ENCODE results near the gene KCTD10.

The KCTD10 gene

DNA sequence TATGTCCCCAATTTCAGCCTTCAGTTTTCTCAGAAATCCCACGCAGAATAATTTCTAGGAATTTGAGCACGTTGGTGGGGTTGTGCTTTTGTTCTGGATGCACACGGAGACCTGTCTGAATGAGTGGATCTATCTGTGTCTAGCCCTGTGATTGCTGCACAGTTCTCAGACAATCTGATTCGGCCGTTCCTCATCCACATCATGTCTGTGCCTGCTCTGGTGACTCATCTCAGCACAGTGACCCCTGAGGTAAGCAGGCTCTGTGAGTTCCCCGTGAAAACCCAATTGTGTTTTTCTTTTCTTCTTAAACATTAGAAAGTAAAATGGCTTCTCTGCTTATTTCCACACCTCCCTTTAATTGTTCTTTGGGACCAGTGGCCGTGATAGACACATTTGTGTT, 20.6 kb upstream of the KCTD10 start:
- DNase-seq (ENCODE audit: low spot score): no peak
- in situ Hi-C loops (cut with MboI; ENCODE audit: low pct_unique_long_range_greater_than_20kb, low sequenced_read_pairs, unreplicated experiment): no loop called here
- no peak for TF ChIP-seq CTCF (IDR thresholded peaks at IDR 0.05; ENCODE audit: extremely low read depth, insufficient read depth, missing control alignments)

GRCh38 chr12:109496306-109496705, 19.2 kb upstream of the KCTD10 start:
- no peak for DNase-seq (ENCODE audit: low spot score)
- in situ Hi-C loops (cut with MboI; ENCODE audit: low pct_unique_long_range_greater_than_20kb, low sequenced_read_pairs, unreplicated experiment): no loop called here

DNA sequence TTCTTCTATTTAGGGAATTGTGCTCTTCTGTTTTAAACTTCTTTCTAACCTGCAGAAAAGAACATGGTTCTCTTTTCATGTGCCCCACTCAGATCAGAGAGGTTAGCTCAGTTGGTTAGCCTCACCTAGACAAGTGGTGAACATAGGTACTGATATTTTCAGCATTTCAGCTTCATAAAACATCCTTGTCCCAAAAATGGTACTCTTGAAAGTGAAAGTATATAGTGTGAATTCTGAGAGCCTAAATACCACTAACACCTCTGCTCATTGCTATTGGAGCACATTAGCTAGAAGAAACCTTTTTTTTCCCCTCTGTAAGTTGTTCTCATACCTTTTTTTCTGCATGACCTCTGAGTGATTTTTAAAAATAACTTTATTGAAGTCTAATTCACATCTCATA, 17.9 kb upstream of the KCTD10 start:
- no peak for DNase-seq (ENCODE audit: low spot score)
- no peak for TF ChIP-seq CTCF (IDR thresholded peaks at IDR 0.05; ENCODE audit: extremely low read depth, insufficient read depth, missing control alignments)
- in situ Hi-C loops (cut with MboI; ENCODE audit: low pct_unique_long_range_greater_than_20kb, low sequenced_read_pairs, unreplicated experiment): no loop called here

More at GRCh38 chr12:109496306-109496705, 19.2 kb upstream of the KCTD10 start:
- TF ChIP-seq CTCF (IDR thresholded peaks at IDR 0.05; ENCODE audit: extremely low read depth, insufficient read depth, missing control alignments): no peak

DNA sequence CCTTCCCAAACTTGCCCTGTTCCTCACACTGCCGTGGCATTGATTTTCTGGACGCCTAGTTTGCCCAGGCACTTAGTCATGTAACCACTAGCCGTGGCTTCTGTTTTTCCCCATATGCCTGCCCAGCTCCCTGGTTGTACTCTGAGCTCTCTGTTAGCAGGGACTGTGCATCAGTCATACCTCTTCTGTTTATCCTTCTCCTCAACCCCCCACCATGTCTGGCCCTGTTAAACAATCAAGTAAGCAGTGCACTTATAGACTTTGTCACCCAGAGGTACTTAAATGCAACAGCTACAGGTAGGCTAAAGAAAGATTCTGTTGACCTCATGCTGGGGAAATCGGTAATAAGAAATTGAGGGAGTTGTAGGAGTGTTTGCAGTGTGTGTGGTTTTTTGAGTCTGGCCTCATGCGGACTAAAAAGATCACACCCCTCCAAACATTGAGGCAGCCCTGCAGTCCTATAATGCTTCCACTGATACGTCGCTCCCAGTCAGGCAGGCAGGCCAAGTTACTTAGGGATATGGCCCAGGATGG, 17.3 kb upstream of the KCTD10 start:
- TF ChIP-seq CTCF (IDR thresholded peaks at IDR 0.05; ENCODE audit: extremely low read depth, insufficient read depth, missing control alignments): no peak
- no peak for DNase-seq (ENCODE audit: low spot score)
- in situ Hi-C loops (cut with MboI; ENCODE audit: low pct_unique_long_range_greater_than_20kb, low sequenced_read_pairs, unreplicated experiment): no loop called here

GRCh38 chr12:109493938-109494337, 16.8 kb upstream of the KCTD10 start:
- in situ Hi-C loops (cut with MboI; ENCODE audit: low pct_unique_long_range_greater_than_20kb, low sequenced_read_pairs, unreplicated experiment): no loop called here

GRCh38 chr12:109493090-109493489, 16.0 kb upstream of the KCTD10 start:
- in situ Hi-C loops (cut with MboI; ENCODE audit: low pct_unique_long_range_greater_than_20kb, low sequenced_read_pairs, unreplicated experiment): no loop called here
- no peak for DNase-seq (ENCODE audit: low spot score)
- TF ChIP-seq CTCF (IDR thresholded peaks at IDR 0.05; ENCODE audit: extremely low read depth, insufficient read depth, missing control alignments): no peak

More at GRCh38 chr12:109493938-109494337, 16.8 kb upstream of the KCTD10 start:
- TF ChIP-seq CTCF (IDR thresholded peaks at IDR 0.05; ENCODE audit: extremely low read depth, insufficient read depth, missing control alignments): no peak
- no peak for DNase-seq (ENCODE audit: low spot score)

GRCh38 chr12:109492371-109492770, 15.3 kb upstream of the KCTD10 start:
- no peak for TF ChIP-seq CTCF (IDR thresholded peaks at IDR 0.05; ENCODE audit: extremely low read depth, insufficient read depth, missing control alignments)
- no peak for DNase-seq (ENCODE audit: low spot score)
- in situ Hi-C loops (cut with MboI; ENCODE audit: low pct_unique_long_range_greater_than_20kb, low sequenced_read_pairs, unreplicated experiment): no loop called here
